Stimulated activated CD8-positive, alpha-beta memory T cell treated with anti-CD3 and anti-CD28 coated beads, Interleukin-7, amount 100 ng/mL, for 4 hours (primary cell): ENCODE results near the gene ATPAF2.

Experiments used
- DNase-seq, 2 donors: peaks; one replicate each; pipeline ENCODE4 v3.0.0-alpha.2; 2020; ENCODE audit warnings: low read depth in 2 of 2

ATPAF2 gene

GRCh38 chr17:18039535-18040260 is 730 bp upstream of the ATPAF2 start:
- DNase-seq, result peak in 1 of 2 donors; percentile 10

- no peak for DNase-seq
Observed at GRCh38 chr17:18038149-18038850, 668 bp downstream of the ATPAF2 start.

GRCh38 chr17:18037486-18037885 is 1.5 kb downstream of the ATPAF2 start:
- no peak for DNase-seq

- DNase-seq, result no peak
Observed at GRCh38 chr17:18035704-18036103, 3.3 kb downstream of the ATPAF2 start.

GRCh38 chr17:18033442-18034099 is 5.4 kb downstream of the ATPAF2 start:
- peak; percentile 19 to 29 for DNase-seq

- no peak for DNase-seq
Observed at GRCh38 chr17:18031955-18032354, 7.0 kb downstream of the ATPAF2 start.

GRCh38 chr17:18028952-18029540 is 9.9 kb downstream of the ATPAF2 start:
- DNase-seq, result no peak

GRCh38 chr17:18028114-18028951 is 10.6 kb downstream of the ATPAF2 start:
- DNase-seq, result no peak

- DNase-seq, result no peak
Observed at GRCh38 chr17:18027280-18027679, 11.7 kb downstream of the ATPAF2 start.

- peak in 1 of 2 donors; percentile 3 for DNase-seq
Observed at GRCh38 chr17:18025945-18026776, 12.8 kb downstream of the ATPAF2 start.

GRCh38 chr17:18025241-18025944 is 13.6 kb downstream of the ATPAF2 start:
- DNase-seq, result peak in 1 of 2 donors; percentile 12

GRCh38 chr17:18021372-18021771 is 17.6 kb downstream of the ATPAF2 start:
- DNase-seq, result no peak

GRCh38 chr17:18020971-18021370 is 18.0 kb downstream of the ATPAF2 start:
- no peak for DNase-seq

GRCh38 chr17:18019838-18020154 is 19.2 kb downstream of the ATPAF2 start:
- no peak for DNase-seq

GRCh38 chr17:18018411-18018921 is 20.5 kb downstream of the ATPAF2 start:
- no peak for DNase-seq

GRCh38 chr17:18017958-18018357 is 21.0 kb downstream of the ATPAF2 start:
- DNase-seq, result no peak

GRCh38 chr17:18016426-18016825 is 22.5 kb downstream of the ATPAF2 start:
- no peak for DNase-seq

GRCh38 chr17:18015593-18015992 is 23.4 kb downstream of the ATPAF2 start:
- DNase-seq, result no peak

GRCh38 chr17:18014006-18014405 is 25.0 kb downstream of the ATPAF2 start:
- DNase-seq, result no peak

- no peak for DNase-seq
Observed at GRCh38 chr17:18011286-18011685, 27.7 kb downstream of the ATPAF2 start.
